GM12878 (cell line): ENCODE data around the gene GPR4. TPM values are rescaled to one million over a fixed set of nuclear protein-coding genes. Genes with fewer than 3 reads are reported as not detected.

Source experiments
- ATAC-seq: fragments of 200-7000 bp; cut with Tn5 transposase; 3 replicates; pipeline ENCODE4 v1.9.1; 2020; ENCODE audit warnings: mild to moderate bottlenecking, moderate library complexity
- BruUV-seq: library from RNA; stranded (reverse); fragments of 400-500 nt; replicated peaks from 2 replicates; lab custom pipeline; 2021; lab: Mats Ljungman, UMichigan
- CTCF ChIA-PET: fragments of 300-600 bp; sonication (Branson Sonifier 250); formaldehyde crosslinking; extraction: SDS; loops from one replicate; lab custom pipeline; 2021; ENCODE audit warnings: inconsistent platforms; lab: Yijun Ruan, JAX
- POLR2A ChIA-PET: fragments of 350-600 bp; formaldehyde crosslinking; extraction: SDS; loops from one replicate; lab custom pipeline; 2021; ENCODE audit warnings: inconsistent platforms; lab: Charles Lee
- RAD21 ChIA-PET: fragments of 300-600 bp; sonication (Branson Sonifier 250); formaldehyde crosslinking; loops from one replicate; lab custom pipeline; 2023; ENCODE audit warnings: antibody characterized with exemption; ENCODE audit not compliant: unreplicated experiment; lab: Charles Lee
- SMC1A ChIA-PET: fragments of 300-600 bp; sonication (Branson Sonifier 250); formaldehyde crosslinking; loops from one replicate; lab custom pipeline; 2023; ENCODE audit not compliant: unreplicated experiment, uncharacterized antibody; lab: Charles Lee
- DNase-seq: peaks from one replicate; pipeline ENCODE4 v3.0.0-alpha.2; 2011; ENCODE audit warnings: low read depth, low spot score
- FAIRE-seq: peaks from 3 replicates; lab custom pipeline; 2011; peaks lifted over from hg19 to GRCh38; lab: Jason Lieb, UNC
- H2AFZ ChIP-seq: 2 replicates; pipeline ENCODE4 v1.6.0; 2011; ENCODE audit warnings: low read depth, low read length, control low read depth; ENCODE audit not compliant: control insufficient read depth
- H3K27ac ChIP-seq: 2 replicates; pipeline ENCODE4 v1.5.1; 2011; ENCODE audit warnings: control low read depth; ENCODE audit not compliant: control insufficient read depth, insufficient read depth
- H3K27me3 ChIP-seq, 2 experiments: replicated peaks in 1 of 2; 2 replicates each; pipeline versions ENCODE4 v1.6.0 to v1.6.1; 2011; ENCODE audit warnings: low read length in 1 of 2; ENCODE audit not compliant: control insufficient read depth in 2 of 2, insufficient read depth in 2 of 2
- H3K36me3 ChIP-seq, 2 experiments: 2 replicates each; pipeline ENCODE4 v1.5.1; 2011; ENCODE audit warnings: low read length in 1 of 2; ENCODE audit not compliant: control insufficient read depth in 2 of 2, insufficient read depth in 2 of 2
- H3K4me1 ChIP-seq: 2 replicates; pipeline ENCODE4 v1.6.1; 2011; ENCODE audit warnings: mild to moderate bottlenecking, low read length, moderate library complexity, mixed read lengths; ENCODE audit not compliant: control insufficient read depth, insufficient read depth
- H3K4me2 ChIP-seq: 2 replicates; pipeline ENCODE4 v1.6.0; 2011; ENCODE audit warnings: control low read depth; ENCODE audit not compliant: control insufficient read depth, insufficient read depth
- H3K4me3 ChIP-seq: fragments of 200-600 bp; sonication (generic); 2 replicates; pipeline ENCODE4 v1.5.1; 2016
- H3K79me2 ChIP-seq: 2 replicates; pipeline ENCODE4 v1.6.0; 2011; ENCODE audit warnings: low read length; ENCODE audit not compliant: control insufficient read depth, insufficient read depth
- H3K9ac ChIP-seq: 2 replicates; pipeline ENCODE4 v1.8.0; 2011; ENCODE audit warnings: low read length, control low read depth, mixed read lengths; ENCODE audit not compliant: control insufficient read depth, insufficient read depth
- H3K9me3 ChIP-seq: replicated peaks from 3 replicates; pipeline ENCODE4 v1.5.1; 2011; ENCODE audit warnings: mild to moderate bottlenecking, low read length; ENCODE audit not compliant: control insufficient read depth, insufficient read depth
- H4K20me1 ChIP-seq: 2 replicates; pipeline ENCODE4 v1.6.0; 2011; ENCODE audit not compliant: control insufficient read depth, insufficient read depth
- ATF2 ChIP-seq: IDR thresholded peaks from 2 replicates; pipeline ENCODE4 v1.6.1; 2012; ENCODE audit warnings: low read length, inconsistent platforms
- BCL11A ChIP-seq: IDR thresholded peaks from 2 replicates; pipeline ENCODE4 v1.6.1; 2011; ENCODE audit warnings: low read depth, low read length
- PML ChIP-seq: IDR thresholded peaks from 2 replicates; pipeline ENCODE4 v1.6.1; 2012; ENCODE audit warnings: low read length, inconsistent platforms
- RAD21 ChIP-seq: IDR thresholded peaks from 2 replicates; pipeline ENCODE4 v1.6.1; 2011; ENCODE audit warnings: mild to moderate bottlenecking, low read depth, low read length, moderate library complexity; ENCODE audit not compliant: insufficient read depth
- SMAD1 ChIP-seq: fragments of 450-650 bp; IDR thresholded peaks from 2 replicates; pipeline ENCODE4 v1.6.1; 2018; ENCODE audit warnings: mild to moderate bottlenecking, low read depth; ENCODE audit not compliant: partially characterized antibody
- SMC3 ChIP-seq: IDR thresholded peaks from 2 replicates; pipeline ENCODE4 v1.6.1; 2011; ENCODE audit warnings: low read length, improper control_type of control experiment, borderline replicate concordance
- SREBF2 ChIP-seq: IDR thresholded peaks from 2 replicates; pipeline ENCODE4 v1.6.1; 2012; ENCODE audit warnings: mild to moderate bottlenecking, low read length
- TARDBP ChIP-seq: IDR thresholded peaks from 2 replicates; pipeline ENCODE4 v1.6.1; 2016; ENCODE audit warnings: borderline replicate concordance
- USF1 ChIP-seq: IDR thresholded peaks from 2 replicates; pipeline ENCODE4 v1.6.1; 2011; ENCODE audit warnings: borderline replicate concordance, low read depth, mild to moderate bottlenecking, moderate library complexity, mixed read lengths, low read length; ENCODE audit not compliant: insufficient read depth; ENCODE audit errors: extremely low read length
- ZBED1 ChIP-seq: IDR thresholded peaks from 2 replicates; pipeline ENCODE4 v1.6.1; 2016; ENCODE audit warnings: borderline replicate concordance
- ZBTB33 ChIP-seq: fragments of 450-650 bp; IDR thresholded peaks from 2 replicates; pipeline ENCODE4 v1.6.1; 2017; ENCODE audit warnings: mild to moderate bottlenecking
- ZNF687 ChIP-seq: fragments of 450-650 bp; IDR thresholded peaks from 2 replicates; pipeline ENCODE4 v1.6.1; 2017; ENCODE audit warnings: mild to moderate bottlenecking, moderate library complexity
- ZSCAN29 ChIP-seq: fragments of 450-650 bp; IDR thresholded peaks from 2 replicates; pipeline ENCODE4 v1.6.1; 2017; ENCODE audit warnings: mild to moderate bottlenecking, moderate library complexity
- WGBS: methylation state at CpG from one replicate; pipeline ENCODE4 v1.1.6; 2016; ENCODE audit warnings: low lambda C conversion rate; ENCODE audit not compliant: insufficient replicate concordance, insufficient coverage; ENCODE audit errors: missing lambda C conversion rate; 5-methylcytosine and 5-hydroxymethylcytosine counted together
- in situ Hi-C: fragments of 300-500 bp; cut with MboI; formaldehyde crosslinking; loops from 9 replicates; pipeline ENCODE4 v1.14.3; 2018; ENCODE audit warnings: mixed read lengths
- intact Hi-C: fragments of 100-400 bp; cut with micrococcal nuclease; formaldehyde crosslinking; loops from one replicate; pipeline ENCODE4 v1.14.2; 2022; ENCODE audit not compliant: unreplicated experiment
- polyA plus RNA-seq, 11 experiments: library from polyadenylated mRNA; depleted of rRNA in 4 of 11; unstranded in 6 of 11; stranded (reverse) in 5 of 11; fragments of >200 nt; fragmentation: Nextera tagmentation in 4 of 11; fragmentation: Illumina TruSeq in 1 of 11; extraction: Ambion mirVana in 4 of 11; extraction: Trizol in 1 of 11; gene quantifications; 1 replicate in 1 of 11; 2 replicates in 10 of 11; pipeline versions ENCODE4 v1.2.1 to v1.2.3, GENCODE V29; 2011 to 2016; ENCODE audit warnings: inconsistent platforms in 2 of 11, missing spikeins in 2 of 11, low read depth in 1 of 11
- total RNA-seq, 4 experiments: library from RNA; depleted of rRNA in 3 of 4; stranded (reverse); fragments of >200 nt in 3 of 4; fragmentation: Illumina TruSeq in 1 of 4; extraction: Trizol in 1 of 4; gene quantifications; 2 replicates each; pipeline versions ENCODE4 v1.2.1 to v1.2.3, GENCODE V29; 2013 to 2021

GPR4 gene
- total and polyA plus RNA-seq, 10 of the 15 experiments (the other 5 are each of a cell fraction or from before 2014, with no cell fraction given): not detected

- intact Hi-C loops (loop anchor here (1.0 to 10.0 kb wide), 5 partner anchors 28 to 238 kb away; partner anchors contain the start of genes POLR1G, PPP1R13L and VASP), in situ Hi-C loops (loop anchor here (10.0 kb wide), 1 partner anchor 118 kb away; no protein-coding TSS in a partner anchor)
- CTCF ChIA-PET: interaction anchor here (0.6 to 3.9 kb wide), 42 partner anchors 10 to 215 kb away, joined by 3 to 43 read pairs (median 5); partner anchors contain the start of genes FOSB, GIPR, QPCTL and RTN2
- Histone ChIP-seq H3K27me3 (no peaks in the 10 kb centered on the region), H3K79me2 (peaks cover 9% of the 10 kb centered on the region), H3K36me3 (no peaks in the 10 kb centered on the region), H3K4me2 (peak overlapping the region; percentile 81), H3K4me3 (peak overlapping the region; percentile 53), H4K20me1 (no peaks in the 10 kb centered on the region), H3K4me1 (peaks cover 33% of the 10 kb centered on the region), H2AFZ (peak overlapping the region; percentile 51), H3K27ac (peak overlapping the region; percentile 74), H3K9me3 (no peaks in the 10 kb centered on the region), H3K9ac (peak overlapping the region; percentile 82; the same call in 1 of the 2 replicates)
- SMC1A ChIA-PET: interaction anchor here (0.6 to 5.3 kb wide), 13 partner anchors 25 to 215 kb away, joined by 3 to 39 read pairs (median 4); partner anchors contain the start of genes GIPR and OPA3
- DNase-seq: peak; percentile 84
- ATAC-seq: peak; percentile 38
- WGBS: 1% methylated on average over 37 of the region's 39 CpGs
- no TSS peak for BruUV-seq
- FAIRE-seq: peak; percentile 95
- POLR2A ChIA-PET: interaction anchor here (0.6 to 3.7 kb wide), 15 partner anchors 12 to 959 kb away, joined by 3 to 25 read pairs (median 6); partner anchors contain the start of genes FBXO46, GIPR and VASP
- RAD21 ChIA-PET: interaction anchor here (0.6 to 4.3 kb wide), 19 partner anchors 13 to 241 kb away, joined by 3 to 47 read pairs (median 5); partner anchors contain the start of genes GIPR, OPA3 and SIX5
- peak; percentile 67; the same call in 1 of the 2 replicates for TF ChIP-seq BCL11A
- TF ChIP-seq SREBF2: no peak
- TF ChIP-seq ZBED1: no peak
- peak; percentile 99 for TF ChIP-seq RAD21
- TF ChIP-seq TARDBP: no peak
- no peak for TF ChIP-seq PML
- no peak for TF ChIP-seq ZBTB33
- TF ChIP-seq SMAD1: no peak
- peak; percentile 92 for TF ChIP-seq SMC3
- TF ChIP-seq ZSCAN29: no peak
- 0 out of 2 replicates have a peak, but pooled peaks have one; percentile 2 for TF ChIP-seq ZNF687
- no peak for TF ChIP-seq ATF2
- TF ChIP-seq USF1: no peak
Measured at GRCh38 chr19:45643024-45643926, 41.3 kb upstream of the GPR4 start.
